Transverse colon (tissue), 4 donors: Measurements from ENCODE around the gene SLC35F3.

Source experiments
- POLR2A ChIP-seq: fragments of 450-650 bp; IDR thresholded peaks from one replicate; pipeline ENCODE4 v1.6.1; 2016; ENCODE audit warnings: antibody characterized with exemption, mild to moderate bottlenecking, moderate library complexity
- POLR2AphosphoS5 ChIP-seq, 3 donors: sonication (generic); formaldehyde crosslinking; IDR thresholded peaks; one replicate each; pipeline ENCODE4 v1.6.1; 2016; ENCODE audit warnings: antibody characterized with exemption in 3 of 3
- TF ChIP-seq, protein P1 (sequence below), 5 experiments: fragments of 200-600 bp in 3 of 5; fragments of 450-650 bp in 2 of 5; sonication (generic) in 3 of 5; IDR thresholded peaks; 1 replicate in 2 of 5; 2 replicates in 3 of 5; pipeline ENCODE4 v1.5.1; 2016 to 2017; ENCODE audit warnings: antibody characterized with exemption in 5 of 5, inconsistent platforms in 3 of 5, mild to moderate bottlenecking in 2 of 5, moderate library complexity in 1 of 5

DNA sequence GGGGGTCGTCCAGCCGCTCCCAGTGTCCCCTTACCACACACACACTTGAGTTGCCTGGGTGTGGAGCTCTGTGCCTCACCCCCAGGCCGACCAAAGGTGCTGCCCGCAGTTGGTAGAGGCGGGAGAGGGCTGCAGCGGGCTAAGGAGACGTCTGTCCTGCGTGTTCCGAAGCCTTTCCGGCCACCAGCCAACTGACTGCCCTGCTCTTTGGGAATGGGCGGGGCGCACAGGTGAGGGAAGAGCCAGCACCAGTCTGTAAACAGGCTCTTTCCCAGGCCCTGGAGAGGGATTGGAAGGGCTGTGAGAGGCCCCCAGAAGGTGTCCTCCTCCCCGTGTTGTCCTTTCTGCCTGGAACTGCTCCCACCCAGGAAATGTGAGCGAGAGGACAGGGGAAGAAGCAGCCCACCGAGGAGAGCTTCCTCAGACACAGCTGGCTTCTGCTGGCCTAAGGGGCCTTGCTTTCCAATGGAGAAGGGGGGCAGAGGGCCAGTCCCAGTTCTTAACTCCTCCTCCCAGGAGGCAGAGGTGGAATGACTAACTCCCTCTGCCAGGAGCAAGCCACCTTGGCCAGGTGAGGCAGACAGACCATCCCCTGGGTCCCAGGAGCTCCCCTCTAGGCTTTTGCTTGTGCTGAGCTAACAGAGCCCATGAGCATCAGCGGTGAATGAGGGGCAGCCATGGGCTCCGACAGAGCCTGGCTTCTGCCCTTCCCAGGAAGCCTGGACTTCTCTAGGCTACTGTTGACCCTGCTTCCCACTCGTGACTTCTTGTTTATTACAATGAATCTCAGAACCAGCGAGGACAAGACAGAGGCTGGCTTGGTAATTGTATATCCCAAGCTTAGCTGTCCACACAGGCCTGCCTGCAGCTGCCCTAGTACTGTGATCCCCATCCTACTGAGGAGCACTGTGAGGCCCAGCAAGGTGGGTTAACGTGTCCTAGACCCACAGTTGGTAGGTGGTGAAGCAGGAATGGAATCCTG is 310.7 kb downstream of the SLC35F3 start:
- TF ChIP-seq POLR2A (no peak), POLR2AphosphoS5 (IDR thresholded peaks at IDR 0.05) (no peak)
- TF ChIP-seq, protein P1, sequence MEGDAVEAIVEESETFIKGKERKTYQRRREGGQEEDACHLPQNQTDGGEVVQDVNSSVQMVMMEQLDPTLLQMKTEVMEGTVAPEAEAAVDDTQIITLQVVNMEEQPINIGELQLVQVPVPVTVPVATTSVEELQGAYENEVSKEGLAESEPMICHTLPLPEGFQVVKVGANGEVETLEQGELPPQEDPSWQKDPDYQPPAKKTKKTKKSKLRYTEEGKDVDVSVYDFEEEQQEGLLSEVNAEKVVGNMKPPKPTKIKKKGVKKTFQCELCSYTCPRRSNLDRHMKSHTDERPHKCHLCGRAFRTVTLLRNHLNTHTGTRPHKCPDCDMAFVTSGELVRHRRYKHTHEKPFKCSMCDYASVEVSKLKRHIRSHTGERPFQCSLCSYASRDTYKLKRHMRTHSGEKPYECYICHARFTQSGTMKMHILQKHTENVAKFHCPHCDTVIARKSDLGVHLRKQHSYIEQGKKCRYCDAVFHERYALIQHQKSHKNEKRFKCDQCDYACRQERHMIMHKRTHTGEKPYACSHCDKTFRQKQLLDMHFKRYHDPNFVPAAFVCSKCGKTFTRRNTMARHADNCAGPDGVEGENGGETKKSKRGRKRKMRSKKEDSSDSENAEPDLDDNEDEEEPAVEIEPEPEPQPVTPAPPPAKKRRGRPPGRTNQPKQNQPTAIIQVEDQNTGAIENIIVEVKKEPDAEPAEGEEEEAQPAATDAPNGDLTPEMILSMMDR (IDR thresholded peaks at IDR 0.05) = no peak
